Measurements from ENCODE around the gene AGER. TPM values are rescaled to one million over a fixed set of nuclear protein-coding genes. Genes with fewer than 3 reads are reported as not detected.

Gene AGER
- 1 to 10 TPM in 4 of 6 experiments, under 1 TPM in 2; 0.81 to 3.4 (median 1.8) TPM for total RNA-seq
- long read RNA-seq, result 0 reads

GRCh38 chr6:32184084-32184640 is at the start of gene AGER:
AGER (minus strand) TSS chr6:32184253; CDS start chr6:32184222, 31 bp downstream.
- ATAC-seq (no peak), DNase-seq (no peak)
- H3K4me3 ChIP-seq, result no peak within 1 kb of the TSS
- peak within 1 kb of the TSS in 1 of 3 donors; percentile 33 for H3K27ac ChIP-seq
- 57% methylated on average over 2 of the region's 6 CpGs for WGBS (ENCODE audit: insufficient coverage, low coverage, low lambda C conversion rate, missing lambda C conversion rate)
- H3K27me3 ChIP-seq, result no peaks in the 10 kb centered on the region
- H3K36me3 ChIP-seq, result peaks cover 0 to 7% (median 0%) of the 10 kb centered on the region in 4 donors
- no peaks in the 10 kb centered on the region for H3K9me3 ChIP-seq
- intact Hi-C loops (cut with DNase I), result no loop called here
- TF ChIP-seq CTCF (IDR thresholded peaks at IDR 0.05) (no peak), POLR2A (IDR thresholded peaks at IDR 0.05) (no peak)
- H3K4me1 ChIP-seq, result peaks cover 0 to 5% (median 0%) of the 10 kb centered on the region in 4 donors

GRCh38 chr6:32226434-32226833 is 42.4 kb upstream of the AGER start:
- Histone ChIP-seq H3K4me1 (no peaks in the 10 kb centered on the region), H3K36me3 (no peaks in the 10 kb centered on the region), H3K27ac (no peak overlapping the region), H3K9me3 (no peaks in the 10 kb centered on the region), H3K27me3 (no peaks in the 10 kb centered on the region), H3K4me3 (no peak overlapping the region)
- WGBS (ENCODE audit: insufficient coverage, low coverage, low lambda C conversion rate, missing lambda C conversion rate), result 91% methylated on average over 7 of the region's 7 CpGs
- intact Hi-C loops (cut with DNase I), result no loop called here
- DNase-seq (no peak), ATAC-seq (no peak)
- no peak for TF ChIP-seq POLR2A (IDR thresholded peaks at IDR 0.05)
- TF ChIP-seq CTCF (IDR thresholded peaks at IDR 0.05), result no peak

GRCh38 chr6:32224696-32225095 is 40.6 kb upstream of the AGER start:
- ATAC-seq (no peak), DNase-seq (no peak)
- Histone ChIP-seq H3K9me3 (no peaks in the 10 kb centered on the region), H3K4me3 (no peak overlapping the region), H3K36me3 (no peaks in the 10 kb centered on the region), H3K27ac (no peak overlapping the region), H3K27me3 (no peaks in the 10 kb centered on the region), H3K4me1 (no peaks in the 10 kb centered on the region)
- TF ChIP-seq POLR2A (IDR thresholded peaks at IDR 0.05), result no peak
- TF ChIP-seq CTCF (IDR thresholded peaks at IDR 0.05), result no peak
- intact Hi-C loops (cut with DNase I), result no loop called here
- 69% methylated on average over 2 of the region's 2 CpGs for WGBS (ENCODE audit: insufficient coverage, low coverage, low lambda C conversion rate, missing lambda C conversion rate)

- peak within 1 kb of the TSS; percentile 7 to 25 (median 19) for H3K4me3 ChIP-seq
- H3K27ac ChIP-seq, result peak within 1 kb of the TSS in 1 of 3 donors; percentile 43
- TF ChIP-seq CTCF (IDR thresholded peaks at IDR 0.05) (no peak), POLR2A (IDR thresholded peaks at IDR 0.05) (no peak)
- DNase-seq (peak in 2 of 3 donors; percentile 53 to 55), ATAC-seq (peak; percentile 68 to 80 (median 74))
- H3K4me1 ChIP-seq, result no peaks in the 10 kb centered on the region
- no peaks in the 10 kb centered on the region for H3K9me3 ChIP-seq
- intact Hi-C loops (cut with DNase I), result no loop called here
- H3K36me3 ChIP-seq, result no peaks in the 10 kb centered on the region
- WGBS (ENCODE audit: insufficient coverage, low coverage, low lambda C conversion rate, missing lambda C conversion rate), result 37% methylated on average over 18 of the region's 20 CpGs
- H3K27me3 ChIP-seq, result no peaks in the 10 kb centered on the region
These were observed 39.5 kb upstream of the AGER start, which contains the start of gene NOTCH4 for GRCh38 chr6:32223258-32224235. NOTCH4 (minus strand) TSS chr6:32224067; CDS start chr6:32223928, 139 bp downstream.
